Measurements from ENCODE around the gene CD3D.
"Not testable (repeated sequence)": the region's sequence is repeated elsewhere in the genome, so short reads cannot be mapped to it uniquely, and the experiment has no call there.

The CD3D gene

GRCh38 chr11:118341261-118341660 is 1.2 kb downstream of the CD3D start:
- intact Hi-C loops (cut with DNase I) = loop anchor here (10.0 kb wide), 1 partner anchor 46 kb away; no protein-coding TSS in a partner anchor
- no peak for DNase-seq

DNA sequence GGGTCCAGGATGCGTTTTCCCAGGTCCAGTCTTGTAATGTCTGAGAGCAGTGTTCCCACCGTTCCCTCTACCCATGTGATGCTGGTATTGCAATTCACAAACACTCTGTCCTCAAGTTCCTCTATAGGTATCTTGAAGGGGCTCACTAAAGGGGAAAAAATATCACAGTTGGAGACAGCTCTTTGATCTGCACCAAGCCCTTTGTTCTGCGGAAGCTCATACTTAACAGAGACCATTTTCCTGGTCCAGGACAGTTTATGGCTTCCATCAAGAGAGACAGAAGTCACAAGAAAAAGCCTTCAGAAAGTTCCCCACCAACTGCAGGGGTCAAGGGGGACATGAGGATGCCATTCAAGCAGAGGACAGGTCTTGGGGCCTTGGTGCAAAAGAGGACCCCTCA is 2.1 kb downstream of the CD3D start:
- no peak for DNase-seq
- intact Hi-C loops (cut with DNase I) = loop anchor here (10.0 kb wide), 1 partner anchor 46 kb away; no protein-coding TSS in a partner anchor

- intact Hi-C loops (cut with DNase I) = no loop called here
Observed at GRCh38 chr11:118339281-118339961, 3.1 kb downstream of the CD3D start.

DNA sequence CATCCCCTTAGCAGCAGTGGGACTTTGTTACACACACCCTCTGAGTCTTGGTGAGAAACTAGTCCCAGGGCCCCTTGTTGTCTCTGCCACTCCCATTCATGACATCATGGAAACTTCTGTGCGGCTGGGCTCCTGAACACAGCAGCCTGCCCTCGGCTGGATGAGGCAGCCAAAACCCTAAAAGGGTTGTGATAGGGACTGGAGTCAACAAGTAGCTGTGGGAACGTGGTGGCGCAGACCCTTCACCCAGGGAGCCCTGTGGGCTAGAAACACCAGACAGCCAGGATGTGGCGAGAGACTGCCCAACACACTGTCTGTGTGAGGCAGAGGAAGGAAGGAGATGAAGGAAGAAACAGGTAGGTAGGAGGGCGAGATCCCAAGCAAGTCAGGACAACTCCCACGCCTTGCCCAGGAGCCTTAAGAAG is 3.9 kb downstream of the CD3D start:
- DNase-seq = no peak
- intact Hi-C loops (cut with DNase I) = no loop called here

More at GRCh38 chr11:118339281-118339961, 3.1 kb downstream of the CD3D start:
- no peak for DNase-seq

DNA sequence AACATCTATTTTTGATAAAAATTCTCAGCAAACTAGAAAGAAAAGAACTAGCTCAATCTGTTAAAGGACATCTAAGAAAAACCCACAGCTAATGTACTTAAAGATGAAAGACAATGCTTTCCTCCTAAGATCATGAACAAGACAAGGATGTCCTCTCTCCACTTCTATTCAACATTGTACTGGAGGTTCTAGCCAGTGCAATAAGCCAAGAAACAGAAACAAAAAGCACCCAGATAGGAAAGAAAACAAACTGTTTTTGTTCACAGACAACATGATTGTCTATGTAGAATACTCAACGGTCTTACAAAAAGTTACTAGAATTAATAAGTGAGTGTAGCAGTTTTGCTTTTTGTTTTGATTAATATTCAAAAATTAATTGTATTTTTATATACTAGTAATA is 7.8 kb downstream of the CD3D start:
- DNase-seq = no peak
- intact Hi-C loops (cut with DNase I) = no loop called here

DNA sequence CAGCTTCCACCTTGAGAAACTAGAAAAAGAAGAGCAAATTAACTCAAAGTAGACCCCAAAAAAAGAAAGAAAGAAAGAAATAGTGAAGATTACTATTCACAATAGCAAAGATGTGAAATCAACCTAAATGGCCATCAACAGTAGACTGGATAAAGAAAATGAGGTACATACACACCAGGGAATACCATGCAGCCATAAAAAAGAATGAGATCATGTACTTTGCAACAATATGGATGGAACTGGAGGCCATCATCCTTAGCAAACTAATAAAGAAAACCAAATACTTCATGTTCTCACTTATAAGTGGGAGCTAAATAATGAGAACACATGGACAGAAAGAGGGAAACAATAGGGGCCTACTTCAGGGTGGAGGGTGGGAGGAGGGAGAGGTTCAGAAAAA is 13.8 kb downstream of the CD3D start:
- intact Hi-C loops (cut with DNase I) = no loop called here
- DNase-seq = no peak

- no peak for DNase-seq
- intact Hi-C loops (cut with DNase I) = no loop called here
Observed at GRCh38 chr11:118325283-118325682, 17.2 kb downstream of the CD3D start.

- DNase-seq = no peak
- intact Hi-C loops (cut with DNase I) = no loop called here
Observed at GRCh38 chr11:118322721-118323120, 19.8 kb downstream of the CD3D start.

DNA sequence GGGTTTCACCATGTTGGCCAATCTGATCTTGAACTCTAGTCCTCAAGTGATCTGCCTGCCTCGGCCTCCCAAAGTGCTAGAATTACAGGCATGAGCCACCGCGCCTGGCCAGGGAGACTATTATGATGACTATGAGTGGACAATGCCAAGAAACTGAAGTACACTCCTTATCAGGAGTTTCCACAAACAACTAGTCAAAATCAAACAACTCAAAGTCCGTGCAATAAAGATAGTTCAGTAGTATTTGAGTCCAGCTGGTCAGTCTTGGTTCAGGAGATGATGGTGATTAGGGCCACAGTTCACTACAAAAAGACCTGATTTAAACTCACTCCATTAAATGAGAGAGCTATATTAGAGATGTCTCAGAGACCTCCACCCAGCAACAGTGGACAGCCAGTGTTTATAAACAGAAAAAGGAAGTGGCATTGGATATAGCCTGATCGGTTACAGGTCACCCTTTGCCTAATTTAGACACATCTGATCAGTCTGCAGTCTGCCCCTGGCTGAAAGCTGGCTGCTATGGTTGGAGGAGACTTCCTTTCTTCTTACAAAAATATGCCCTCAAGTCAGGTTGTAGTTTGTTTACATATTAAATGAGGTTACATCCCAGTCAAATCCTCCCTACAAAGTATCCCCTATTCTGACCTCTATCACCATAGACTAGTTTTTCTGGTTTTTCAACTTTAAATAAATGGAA is 21.0 kb downstream of the CD3D start:
- no peak for DNase-seq
- intact Hi-C loops (cut with DNase I) = no loop called here

- intact Hi-C loops (cut with DNase I) = no loop called here
- DNase-seq = no peak
Observed at GRCh38 chr11:118320515-118320914, 22.0 kb downstream of the CD3D start.

GRCh38 chr11:118319337-118319707 is 23.2 kb downstream of the CD3D start:
- DNase-seq = no peak
- intact Hi-C loops (cut with DNase I) = no loop called here

GRCh38 chr11:118318581-118319336 is 23.7 kb downstream of the CD3D start:
- no peak for DNase-seq
- intact Hi-C loops (cut with DNase I) = no loop called here

- intact Hi-C loops (cut with DNase I) = no loop called here
- DNase-seq = no peak
Observed at GRCh38 chr11:118318124-118318523, 24.4 kb downstream of the CD3D start.

DNA sequence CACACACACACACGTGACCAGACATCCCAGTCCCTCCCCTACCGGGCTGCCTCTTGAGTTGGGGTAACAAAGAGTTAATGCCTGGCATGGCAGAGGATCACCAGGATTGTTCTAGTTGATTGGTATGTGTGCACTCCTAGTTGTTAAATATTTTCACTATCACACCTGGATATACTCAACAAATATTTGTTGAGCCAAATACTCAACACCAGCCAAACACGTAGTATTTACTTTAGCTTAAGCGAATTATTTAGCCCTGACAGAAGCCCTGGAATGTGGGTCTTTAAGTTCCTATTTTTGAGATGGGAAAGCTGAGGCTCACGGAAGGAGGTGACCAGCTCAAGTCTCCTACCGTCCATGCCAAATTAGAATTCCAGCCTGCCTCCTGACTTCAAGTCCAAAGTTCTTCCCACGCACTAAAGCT is 27.5 kb downstream of the CD3D start:
- intact Hi-C loops (cut with DNase I) = no loop called here
- DNase-seq = no peak

DNA sequence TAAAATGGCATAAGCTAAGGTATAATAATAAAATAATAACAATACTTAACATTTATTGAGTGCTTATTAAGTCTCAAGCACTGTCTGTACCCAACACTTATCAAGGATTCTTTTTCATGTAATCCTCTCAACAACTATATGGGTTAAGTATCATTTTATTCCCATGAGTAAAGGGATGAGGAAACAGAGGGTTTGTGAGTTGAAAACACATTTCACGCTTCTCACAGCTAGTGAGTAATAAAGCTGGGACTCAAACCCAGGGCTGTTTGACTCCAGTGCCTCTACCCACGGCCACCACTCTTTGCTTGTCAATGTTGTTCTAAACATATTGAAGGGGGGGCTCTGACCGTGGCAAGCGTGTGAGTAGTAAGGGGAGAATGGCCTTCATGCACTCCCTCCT is 29.3 kb downstream of the CD3D start:
- intact Hi-C loops (cut with DNase I) = no loop called here

GRCh38 chr11:118312328-118312727 is 30.2 kb downstream of the CD3D start:
- no peak for DNase-seq
- intact Hi-C loops (cut with DNase I) = no loop called here

More for the DNA sequence above, 29.3 kb downstream of the CD3D start:
- no peak for DNase-seq

GRCh38 chr11:118311518-118311917 is 31.0 kb downstream of the CD3D start:
- DNase-seq = no peak
- intact Hi-C loops (cut with DNase I) = no loop called here

DNA sequence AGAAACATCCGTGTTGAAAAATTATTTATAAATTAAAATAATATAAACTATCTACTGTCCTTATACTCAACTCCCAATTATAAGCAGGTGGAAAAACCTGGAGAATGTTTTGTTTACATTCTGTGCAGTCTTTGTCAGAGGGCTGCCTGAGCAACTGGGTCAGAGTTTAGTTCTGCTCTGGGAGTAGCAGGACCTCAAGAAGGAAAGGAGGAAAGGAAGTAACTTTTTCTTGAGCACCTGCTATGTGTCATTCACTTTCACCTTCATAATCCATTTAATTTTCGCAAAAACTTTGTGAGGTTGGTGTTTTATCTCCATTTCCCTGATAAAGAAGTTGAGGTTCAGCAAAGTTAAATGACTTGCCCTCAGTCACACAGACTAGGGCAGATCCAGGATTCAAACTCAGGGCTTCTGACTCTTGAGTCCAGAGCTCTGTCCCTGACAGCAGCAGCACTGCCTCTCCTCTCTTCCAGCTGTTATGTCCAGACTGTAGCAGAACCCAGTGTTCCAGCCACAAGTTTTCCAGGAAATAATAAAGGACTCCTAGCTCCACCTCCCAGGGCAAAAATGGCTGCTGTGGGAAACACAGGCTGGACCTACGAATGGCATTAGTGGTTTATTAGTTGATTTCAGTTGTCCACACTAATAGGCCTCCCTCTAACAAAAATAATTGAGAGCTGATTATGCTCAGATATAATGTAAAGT is 31.6 kb downstream of the CD3D start:
- intact Hi-C loops (cut with DNase I) = no loop called here
- no peak for DNase-seq

- intact Hi-C loops (cut with DNase I) = no loop called here
- DNase-seq = no peak
Observed at GRCh38 chr11:118310271-118310670, 32.2 kb downstream of the CD3D start.

- intact Hi-C loops (cut with DNase I); DNase-seq: not testable (repeated sequence)
Observed at GRCh38 chr11:118308995-118309528, 33.4 kb downstream of the CD3D start.

GRCh38 chr11:118306556-118306955 is 35.9 kb downstream of the CD3D start:
- no peak for DNase-seq
- intact Hi-C loops (cut with DNase I) = no loop called here
